ENCODE results near the gene PHF10.

PHF10 gene

GRCh38 chr6:169661391-169661756, 62.9 kb downstream of the PHF10 start:
- Mint-ChIP-seq H3K4me1 (peaks cover 4% of the 10 kb centered on the region), H3K4me3 (no peak overlapping the region), H3K36me3 (ENCODE audit: low read depth) (peaks cover 61% of the 10 kb centered on the region), H3K27me3 (ENCODE audit: low read depth) (no peaks in the 10 kb centered on the region), H3K27ac (no peak overlapping the region), H3K9me3 (no peaks in the 10 kb centered on the region)
- TF ChIP-seq CTCF (IDR thresholded peaks at IDR 0.05; ENCODE audit: unreplicated experiment in 3 of 3), result no peak

- Mint-ChIP-seq H3K4me3 (no peak overlapping the region), H3K4me1 (peaks cover 4% of the 10 kb centered on the region), H3K27me3 (ENCODE audit: low read depth) (no peaks in the 10 kb centered on the region), H3K36me3 (ENCODE audit: low read depth) (peaks cover 66% of the 10 kb centered on the region), H3K9me3 (no peaks in the 10 kb centered on the region), H3K27ac (no peak overlapping the region)
- no peak for TF ChIP-seq CTCF (IDR thresholded peaks at IDR 0.05; ENCODE audit: unreplicated experiment in 3 of 3)
Observed at GRCh38 chr6:169660751-169661390, 63.4 kb downstream of the PHF10 start.

- no peaks in the 10 kb centered on the region for H3K9me3 Mint-ChIP-seq
- H3K27ac Mint-ChIP-seq, result no peak overlapping the region
- no peak for TF ChIP-seq CTCF (IDR thresholded peaks at IDR 0.05; ENCODE audit: unreplicated experiment in 3 of 3)
- H3K4me1 Mint-ChIP-seq, result peaks cover 9% of the 10 kb centered on the region
- H3K4me3 Mint-ChIP-seq, result no peak overlapping the region
- no peaks in the 10 kb centered on the region for H3K27me3 Mint-ChIP-seq (ENCODE audit: low read depth)
- H3K36me3 Mint-ChIP-seq (ENCODE audit: low read depth), result peaks cover 68% of the 10 kb centered on the region
Observed at GRCh38 chr6:169659820-169660610, 64.3 kb downstream of the PHF10 start.

GRCh38 chr6:169657284-169657610, 67.1 kb downstream of the PHF10 start:
- H3K27me3 Mint-ChIP-seq (ENCODE audit: low read depth), result no peaks in the 10 kb centered on the region
- H3K4me3 Mint-ChIP-seq, result no peak overlapping the region
- no peaks in the 10 kb centered on the region for H3K9me3 Mint-ChIP-seq
- peaks cover 59% of the 10 kb centered on the region for H3K36me3 Mint-ChIP-seq (ENCODE audit: low read depth)
- no peak overlapping the region for H3K27ac Mint-ChIP-seq
- TF ChIP-seq CTCF (IDR thresholded peaks at IDR 0.05; ENCODE audit: unreplicated experiment in 3 of 3), result no peak
- H3K4me1 Mint-ChIP-seq, result peaks cover 16% of the 10 kb centered on the region

- no peak overlapping the region for H3K4me3 Mint-ChIP-seq
- H3K4me1 Mint-ChIP-seq, result peaks cover 16% of the 10 kb centered on the region
- no peak for TF ChIP-seq CTCF (IDR thresholded peaks at IDR 0.05; ENCODE audit: unreplicated experiment in 3 of 3)
- H3K36me3 Mint-ChIP-seq (ENCODE audit: low read depth), result peaks cover 56% of the 10 kb centered on the region
- H3K9me3 Mint-ChIP-seq, result no peaks in the 10 kb centered on the region
- no peak overlapping the region for H3K27ac Mint-ChIP-seq
- H3K27me3 Mint-ChIP-seq (ENCODE audit: low read depth), result no peaks in the 10 kb centered on the region
Observed at GRCh38 chr6:169656546-169657283, 67.6 kb downstream of the PHF10 start.

Measured in nephron (organoid).